Measurements from ENCODE around the gene LAMC2. TPM values are rescaled to one million over a fixed set of nuclear protein-coding genes. Genes with fewer than 3 reads are reported as not detected.

LAMC2 gene
- polyA plus RNA-seq, 3 donors: not detected

DNA sequence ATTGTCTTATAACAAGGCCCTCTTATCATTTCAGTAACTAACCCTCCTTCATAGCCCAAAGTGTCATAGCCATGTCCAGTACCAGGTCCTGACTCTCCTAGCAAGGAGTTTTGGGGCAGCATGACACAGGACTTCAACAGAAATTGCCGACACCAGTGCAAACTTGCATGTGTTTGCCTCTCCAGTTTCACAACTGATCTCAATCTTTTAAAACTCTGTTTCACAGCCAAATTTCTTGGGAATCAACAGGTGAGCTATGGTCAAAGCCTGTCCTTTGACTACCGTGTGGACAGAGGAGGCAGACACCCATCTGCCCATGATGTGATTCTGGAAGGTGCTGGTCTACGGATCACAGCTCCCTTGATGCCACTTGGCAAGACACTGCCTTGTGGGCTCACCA, 36.8 kb downstream of the LAMC2 start:
- H3K9me3 Mint-ChIP-seq: no peaks in the 10 kb centered on the region
- no peak overlapping the region for H3K27ac Mint-ChIP-seq
- WGBS (ENCODE audit: insufficient coverage): 100% methylated on average over 1 of the region's 3 CpGs
- Histone ChIP-seq H4K20me1 (ENCODE audit: insufficient read depth, low read length) (no peaks in the 10 kb centered on the region), H3K79me2 (ENCODE audit: insufficient read depth, low read length) (no peaks in the 10 kb centered on the region), H3K4me1 (ENCODE audit: control insufficient read depth in 1 of 2, insufficient read depth in 2 of 2, low read length in 2 of 2) (no peaks in the 10 kb centered on the region), H3K27me3 (ENCODE audit: control insufficient read depth in 2 of 2, insufficient read depth in 2 of 2, low read length in 2 of 2) (no peaks in the 10 kb centered on the region), H2AFZ (ENCODE audit: insufficient read depth, low read depth, low read length, poor library complexity, severe bottlenecking) (no peak overlapping the region), H3K9ac (ENCODE audit: insufficient read depth, low read length, poor library complexity, severe bottlenecking) (no peak overlapping the region), H3K4me2 (replicated peaks; ENCODE audit: extremely low read depth, low read length, poor library complexity, severe bottlenecking) (no peak overlapping the region), H3K4me3 (replicated peaks in 1 of 3; ENCODE audit: low read depth in 2 of 3, low read length in 3 of 3) (no peak overlapping the region), H3K9me3 (replicated peaks in 1 of 2; ENCODE audit: control insufficient read depth in 1 of 2, insufficient read depth in 1 of 2, low read length in 2 of 2) (no peaks in the 10 kb centered on the region), H3K36me3 (replicated peaks in 1 of 2; ENCODE audit: control insufficient read depth in 1 of 2, insufficient read depth in 2 of 2, low read length in 2 of 2) (no peaks in the 10 kb centered on the region), H3K27ac (ENCODE audit: low read depth in 1 of 2, low read length in 2 of 2) (no peak overlapping the region)
- TF ChIP-seq, protein P1, sequence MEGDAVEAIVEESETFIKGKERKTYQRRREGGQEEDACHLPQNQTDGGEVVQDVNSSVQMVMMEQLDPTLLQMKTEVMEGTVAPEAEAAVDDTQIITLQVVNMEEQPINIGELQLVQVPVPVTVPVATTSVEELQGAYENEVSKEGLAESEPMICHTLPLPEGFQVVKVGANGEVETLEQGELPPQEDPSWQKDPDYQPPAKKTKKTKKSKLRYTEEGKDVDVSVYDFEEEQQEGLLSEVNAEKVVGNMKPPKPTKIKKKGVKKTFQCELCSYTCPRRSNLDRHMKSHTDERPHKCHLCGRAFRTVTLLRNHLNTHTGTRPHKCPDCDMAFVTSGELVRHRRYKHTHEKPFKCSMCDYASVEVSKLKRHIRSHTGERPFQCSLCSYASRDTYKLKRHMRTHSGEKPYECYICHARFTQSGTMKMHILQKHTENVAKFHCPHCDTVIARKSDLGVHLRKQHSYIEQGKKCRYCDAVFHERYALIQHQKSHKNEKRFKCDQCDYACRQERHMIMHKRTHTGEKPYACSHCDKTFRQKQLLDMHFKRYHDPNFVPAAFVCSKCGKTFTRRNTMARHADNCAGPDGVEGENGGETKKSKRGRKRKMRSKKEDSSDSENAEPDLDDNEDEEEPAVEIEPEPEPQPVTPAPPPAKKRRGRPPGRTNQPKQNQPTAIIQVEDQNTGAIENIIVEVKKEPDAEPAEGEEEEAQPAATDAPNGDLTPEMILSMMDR (IDR thresholded peaks at IDR 0.05): no peak
- no peak for DNase-seq
- peaks cover 1 to 4% (median 4%) of the 10 kb centered on the region in 3 donors for H3K27me3 Mint-ChIP-seq (ENCODE audit: low read depth in 3 of 3)
- peaks cover 5% of the 10 kb centered on the region for H3K4me1 Mint-ChIP-seq
- H3K4me3 Mint-ChIP-seq: no peak overlapping the region
- H3K36me3 Mint-ChIP-seq: no peaks in the 10 kb centered on the region
- intact Hi-C loops (cut with micrococcal nuclease): no loop called here

DNA sequence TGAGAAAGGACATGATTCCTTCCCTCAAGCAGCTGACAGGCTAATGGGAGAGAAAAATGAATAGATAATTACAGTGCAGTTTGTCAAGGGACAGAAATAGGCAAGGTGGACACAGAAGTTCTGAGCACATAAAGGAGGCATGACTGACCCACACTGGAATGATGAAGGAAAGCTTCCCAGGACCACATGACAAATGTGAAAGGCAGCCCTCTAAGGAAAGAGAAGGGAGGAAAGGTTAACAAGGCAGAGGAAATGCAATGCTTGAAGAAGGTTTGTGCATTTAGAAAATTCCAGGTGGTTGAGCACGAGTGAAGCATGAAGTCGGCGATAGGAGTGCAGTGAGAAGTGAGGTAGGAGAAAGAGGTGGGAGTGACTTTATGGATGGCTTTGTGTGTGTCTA, 37.4 kb downstream of the LAMC2 start:
- Mint-ChIP-seq H3K27ac (no peak overlapping the region), H3K27me3 (ENCODE audit: low read depth in 3 of 3) (peaks cover 1 to 4% (median 4%) of the 10 kb centered on the region in 3 donors), H3K4me1 (peaks cover 5% of the 10 kb centered on the region), H3K9me3 (no peaks in the 10 kb centered on the region), H3K36me3 (no peaks in the 10 kb centered on the region), H3K4me3 (no peak overlapping the region)
- no peak overlapping the region for H2AFZ ChIP-seq (ENCODE audit: insufficient read depth, low read depth, low read length, poor library complexity, severe bottlenecking)
- no peak overlapping the region for H3K4me2 ChIP-seq (replicated peaks; ENCODE audit: extremely low read depth, low read length, poor library complexity, severe bottlenecking)
- H3K9ac ChIP-seq (ENCODE audit: insufficient read depth, low read length, poor library complexity, severe bottlenecking): no peak overlapping the region
- no peak for DNase-seq
- no peaks in the 10 kb centered on the region for H3K9me3 ChIP-seq (replicated peaks in 1 of 2; ENCODE audit: control insufficient read depth in 1 of 2, insufficient read depth in 1 of 2, low read length in 2 of 2)
- H3K79me2 ChIP-seq (ENCODE audit: insufficient read depth, low read length): no peaks in the 10 kb centered on the region
- 78% methylated on average over 3 of the region's 3 CpGs for WGBS (ENCODE audit: insufficient coverage)
- TF ChIP-seq, protein P1 (IDR thresholded peaks at IDR 0.05): no peak
- intact Hi-C loops (cut with micrococcal nuclease): no loop called here
- no peak overlapping the region for H3K27ac ChIP-seq (ENCODE audit: low read depth in 1 of 2, low read length in 2 of 2)
- no peaks in the 10 kb centered on the region for H4K20me1 ChIP-seq (ENCODE audit: insufficient read depth, low read length)
- no peaks in the 10 kb centered on the region for H3K27me3 ChIP-seq (ENCODE audit: control insufficient read depth in 2 of 2, insufficient read depth in 2 of 2, low read length in 2 of 2)
- no peak overlapping the region for H3K4me3 ChIP-seq (replicated peaks in 1 of 3; ENCODE audit: low read depth in 2 of 3, low read length in 3 of 3)
- H3K4me1 ChIP-seq (ENCODE audit: control insufficient read depth in 1 of 2, insufficient read depth in 2 of 2, low read length in 2 of 2): no peaks in the 10 kb centered on the region
- no peaks in the 10 kb centered on the region for H3K36me3 ChIP-seq (replicated peaks in 1 of 2; ENCODE audit: control insufficient read depth in 1 of 2, insufficient read depth in 2 of 2, low read length in 2 of 2)
